ENCODE measurements around the gene GGACT.

DNA sequence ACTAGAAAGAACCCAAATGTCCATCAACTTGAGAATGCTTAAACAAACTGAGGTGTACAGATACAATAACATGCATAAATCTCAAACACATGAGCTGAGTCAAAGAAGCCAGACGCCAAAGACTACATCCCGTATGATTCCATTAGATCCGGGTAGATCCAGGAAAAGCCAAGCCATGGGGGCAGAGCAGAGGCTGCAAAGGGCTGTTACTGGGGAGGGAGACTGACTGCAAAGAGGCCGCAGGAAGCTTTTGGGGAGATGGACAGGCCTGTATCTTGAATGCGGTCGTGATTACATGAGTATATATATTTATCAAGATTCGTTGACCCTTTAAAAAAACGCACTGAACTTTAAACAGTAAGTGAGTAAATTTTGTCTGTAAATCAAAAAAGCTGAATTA, 28.7 kb downstream of the GGACT start:
- no peak for TF ChIP-seq POLR2AphosphoS5 (IDR thresholded peaks at IDR 0.05; ENCODE audit: low read depth, low read length)
- TF ChIP-seq, protein P1, sequence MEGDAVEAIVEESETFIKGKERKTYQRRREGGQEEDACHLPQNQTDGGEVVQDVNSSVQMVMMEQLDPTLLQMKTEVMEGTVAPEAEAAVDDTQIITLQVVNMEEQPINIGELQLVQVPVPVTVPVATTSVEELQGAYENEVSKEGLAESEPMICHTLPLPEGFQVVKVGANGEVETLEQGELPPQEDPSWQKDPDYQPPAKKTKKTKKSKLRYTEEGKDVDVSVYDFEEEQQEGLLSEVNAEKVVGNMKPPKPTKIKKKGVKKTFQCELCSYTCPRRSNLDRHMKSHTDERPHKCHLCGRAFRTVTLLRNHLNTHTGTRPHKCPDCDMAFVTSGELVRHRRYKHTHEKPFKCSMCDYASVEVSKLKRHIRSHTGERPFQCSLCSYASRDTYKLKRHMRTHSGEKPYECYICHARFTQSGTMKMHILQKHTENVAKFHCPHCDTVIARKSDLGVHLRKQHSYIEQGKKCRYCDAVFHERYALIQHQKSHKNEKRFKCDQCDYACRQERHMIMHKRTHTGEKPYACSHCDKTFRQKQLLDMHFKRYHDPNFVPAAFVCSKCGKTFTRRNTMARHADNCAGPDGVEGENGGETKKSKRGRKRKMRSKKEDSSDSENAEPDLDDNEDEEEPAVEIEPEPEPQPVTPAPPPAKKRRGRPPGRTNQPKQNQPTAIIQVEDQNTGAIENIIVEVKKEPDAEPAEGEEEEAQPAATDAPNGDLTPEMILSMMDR (IDR thresholded peaks at IDR 0.05; ENCODE audit: control extremely low read depth in 1 of 3, insufficient read depth in 1 of 3, low read depth in 1 of 3, low read length in 3 of 3), result no peak
- no peak for TF ChIP-seq RBBP5 (IDR thresholded peaks at IDR 0.05; ENCODE audit: borderline replicate concordance, low read depth, low read length)
- TF ChIP-seq CHD1 (IDR thresholded peaks at IDR 0.05; ENCODE audit: low read depth, low read length), result no peak
- TF ChIP-seq KDM1A (IDR thresholded peaks at IDR 0.05; ENCODE audit: borderline replicate concordance, low read length), result no peak
- no peak for TF ChIP-seq EGR1 (IDR thresholded peaks at IDR 0.05; ENCODE audit: borderline replicate concordance, low read depth, low read length)
- no peak for TF ChIP-seq GABPA (IDR thresholded peaks at IDR 0.05; ENCODE audit: borderline replicate concordance, insufficient read depth, low read length)
- TF ChIP-seq, protein P2, sequence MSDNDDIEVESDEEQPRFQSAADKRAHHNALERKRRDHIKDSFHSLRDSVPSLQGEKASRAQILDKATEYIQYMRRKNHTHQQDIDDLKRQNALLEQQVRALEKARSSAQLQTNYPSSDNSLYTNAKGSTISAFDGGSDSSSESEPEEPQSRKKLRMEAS (IDR thresholded peaks at IDR 0.05), result no peak
- TF ChIP-seq TEAD4 (IDR thresholded peaks at IDR 0.05; ENCODE audit: low read depth, low read length), result no peak
- TF ChIP-seq POLR2A (IDR thresholded peaks at IDR 0.05; ENCODE audit: control extremely low read depth in 1 of 2, low read depth in 2 of 2, low read length in 2 of 2), result no peak
- TF ChIP-seq CHD2 (IDR thresholded peaks at IDR 0.05; ENCODE audit: low read length), result no peak
- TF ChIP-seq, protein P3, sequence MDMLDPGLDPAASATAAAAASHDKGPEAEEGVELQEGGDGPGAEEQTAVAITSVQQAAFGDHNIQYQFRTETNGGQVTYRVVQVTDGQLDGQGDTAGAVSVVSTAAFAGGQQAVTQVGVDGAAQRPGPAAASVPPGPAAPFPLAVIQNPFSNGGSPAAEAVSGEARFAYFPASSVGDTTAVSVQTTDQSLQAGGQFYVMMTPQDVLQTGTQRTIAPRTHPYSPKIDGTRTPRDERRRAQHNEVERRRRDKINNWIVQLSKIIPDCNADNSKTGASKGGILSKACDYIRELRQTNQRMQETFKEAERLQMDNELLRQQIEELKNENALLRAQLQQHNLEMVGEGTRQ (IDR thresholded peaks at IDR 0.05; ENCODE audit: low read length), result no peak
- no peak for TF ChIP-seq RNF2 (IDR thresholded peaks at IDR 0.05; ENCODE audit: borderline replicate concordance, low read depth, low read length, missing control alignments, poor library complexity, severe bottlenecking)
- no peak for TF ChIP-seq SUZ12 (IDR thresholded peaks at IDR 0.05; ENCODE audit: low read length)

All from H1 (cell line).